Brain microvascular endothelial cell (primary cell): ENCODE data around the gene TATDN2.

Experiments
- DNase-seq: peaks from one replicate; pipeline ENCODE4 v3.0.0-alpha.2; 2020
- H3K27ac ChIP-seq: fragments of 250-450 bp; sonication (Bioruptor Pico); 2 replicates; pipeline ENCODE4 v1.5.1; 2020; ENCODE audit warnings: mild to moderate bottlenecking, moderate library complexity
- H3K27me3 ChIP-seq: fragments of 250-450 bp; sonication (Bioruptor Pico); replicated peaks from 2 replicates; pipeline ENCODE4 v1.5.1; 2020; ENCODE audit warnings: mild to moderate bottlenecking
- H3K36me3 ChIP-seq: fragments of 250-450 bp; sonication (Bioruptor Pico); replicated peaks from 2 replicates; pipeline ENCODE4 v1.5.1; 2020; ENCODE audit warnings: mild to moderate bottlenecking
- H3K4me3 ChIP-seq: 2 replicates; pipeline ENCODE4 v1.5.1; 2011; ENCODE audit warnings: low read depth, mild to moderate bottlenecking, control low read depth, low read length, moderate library complexity
- CTCF ChIP-seq: IDR thresholded peaks from 2 replicates; pipeline ENCODE4 v1.5.1; 2011; ENCODE audit warnings: low read depth, mild to moderate bottlenecking, moderate library complexity, low read length, control low read depth, inconsistent platforms; ENCODE audit errors: missing control alignments
- in situ Hi-C: cut with HindIII; loops from 2 replicates; pipeline ENCODE4 v1.10.0; 2017; ENCODE audit warnings: low sequenced_read_pairs, low pct_ligation_motif_present

Gene TATDN2

GRCh38 chr3:10249833-10250232 is 1.6 kb downstream of the TATDN2 start:
- Histone ChIP-seq H3K36me3 (peaks cover 15% of the 10 kb centered on the region), H3K4me3 (peak overlapping the region; percentile 89), H3K27me3 (no peaks in the 10 kb centered on the region), H3K27ac (no peak overlapping the region)
- DNase-seq = no peak
- in situ Hi-C loops = no loop called here
- TF ChIP-seq CTCF = no peak

GRCh38 chr3:10251006-10251405 is 2.7 kb downstream of the TATDN2 start:
- no peak for DNase-seq
- no peak for TF ChIP-seq CTCF
- in situ Hi-C loops = no loop called here
- H3K4me3 ChIP-seq = no peak overlapping the region
- H3K36me3 ChIP-seq = peaks cover 18% of the 10 kb centered on the region
- H3K27me3 ChIP-seq = no peaks in the 10 kb centered on the region
- H3K27ac ChIP-seq = no peak overlapping the region

GRCh38 chr3:10253731-10254130 is 5.5 kb downstream of the TATDN2 start:
- Histone ChIP-seq H3K4me3 (no peak overlapping the region), H3K36me3 (peaks cover 23% of the 10 kb centered on the region), H3K27me3 (no peaks in the 10 kb centered on the region), H3K27ac (no peak overlapping the region)
- in situ Hi-C loops = no loop called here
- TF ChIP-seq CTCF = no peak
- DNase-seq = no peak

- no peak for DNase-seq
- no peak for TF ChIP-seq CTCF
- Histone ChIP-seq H3K27ac (no peak overlapping the region), H3K4me3 (no peak overlapping the region), H3K36me3 (peaks cover 35% of the 10 kb centered on the region), H3K27me3 (no peaks in the 10 kb centered on the region)
- in situ Hi-C loops = no loop called here
Measured at GRCh38 chr3:10255835-10256234, 7.6 kb downstream of the TATDN2 start.

- no peak for TF ChIP-seq CTCF
- Histone ChIP-seq H3K27me3 (no peaks in the 10 kb centered on the region), H3K27ac (no peak overlapping the region), H3K36me3 (peaks cover 32% of the 10 kb centered on the region), H3K4me3 (no peak overlapping the region)
- DNase-seq = no peak
- in situ Hi-C loops = no loop called here
Measured at GRCh38 chr3:10259036-10259435, 10.8 kb downstream of the TATDN2 start.

GRCh38 chr3:10259798-10260197 is 11.5 kb downstream of the TATDN2 start:
- Histone ChIP-seq H3K27ac (no peak overlapping the region), H3K36me3 (peaks cover 27% of the 10 kb centered on the region), H3K4me3 (no peak overlapping the region), H3K27me3 (no peaks in the 10 kb centered on the region)
- TF ChIP-seq CTCF = no peak
- in situ Hi-C loops = no loop called here
- DNase-seq = no peak
